WTC11 (cell line): ENCODE measurements around the gene ZNF710. TPM values are rescaled to one million over a fixed set of nuclear protein-coding genes. Genes with fewer than 3 reads are reported as not detected.

Experiments
- ATAC-seq: fragments of 200-7000 bp; cut with Tn5 transposase; 2 replicates; pipeline ENCODE4 v1.10.0; 2021; ENCODE audit warnings: mild to moderate bottlenecking, moderate library complexity
- CTCF ChIA-PET: fragments of 300-600 bp; sonication (Branson Sonifier 250); formaldehyde crosslinking; loops from one replicate; lab custom pipeline; 2021; ENCODE audit warnings: antibody characterized with exemption; lab: Charles Lee
- POLR2A ChIA-PET: fragments of 350-600 bp; sonication (Branson Sonifier 250); formaldehyde crosslinking; loops from one replicate; lab custom pipeline; 2021; ENCODE audit warnings: antibody characterized with exemption; lab: Charles Lee
- DNase-seq: peaks from one replicate; pipeline ENCODE4 v3.0.0; 2021; ENCODE audit warnings: low spot score
- H3K27ac Mint-ChIP-seq: 2 replicates; pipeline ENCODE4 v1.8.0; 2021; ENCODE audit warnings: mixed read lengths
- H3K27me3 Mint-ChIP-seq: 2 replicates; pipeline ENCODE4 v1.8.0; 2021; ENCODE audit warnings: low read depth, mild to moderate bottlenecking, moderate library complexity, mixed read lengths
- H3K36me3 Mint-ChIP-seq: 2 replicates; pipeline ENCODE4 v1.8.0; 2021; ENCODE audit warnings: mixed read lengths
- H3K4me1 Mint-ChIP-seq: 2 replicates; pipeline ENCODE4 v1.8.0; 2022; ENCODE audit warnings: mixed read lengths
- H3K4me3 Mint-ChIP-seq: 2 replicates; pipeline ENCODE4 v1.8.0; 2021; ENCODE audit warnings: mild to moderate bottlenecking, moderate library complexity, mixed read lengths
- H3K9me3 Mint-ChIP-seq: 2 replicates; pipeline ENCODE4 v1.8.0; 2021; ENCODE audit warnings: mixed read lengths
- ATF2 ChIP-seq: sonication (generic); formaldehyde crosslinking; IDR thresholded peaks from 2 replicates; pipeline ENCODE4 v1.8.1; 2022; ENCODE audit warnings: low read depth, missing genetic modification reagents, borderline replicate concordance
- ATF3 ChIP-seq: sonication (generic); formaldehyde crosslinking; conservative IDR thresholded peaks from 2 replicates; pipeline ENCODE4 v1.8.1; 2022; ENCODE audit warnings: mild to moderate bottlenecking, missing genetic modification reagents
- CBFB ChIP-seq: sonication (generic); formaldehyde crosslinking; IDR thresholded peaks from 2 replicates; pipeline ENCODE4 v1.8.1; 2022; ENCODE audit warnings: mild to moderate bottlenecking, low read depth, missing genetic modification reagents
- CREB1 ChIP-seq: sonication (generic); formaldehyde crosslinking; IDR thresholded peaks from 2 replicates; pipeline ENCODE4 v1.8.0; 2023; ENCODE audit warnings: mild to moderate bottlenecking, missing genetic modification reagents
- E2F4 ChIP-seq: sonication (generic); formaldehyde crosslinking; IDR thresholded peaks from 2 replicates; pipeline ENCODE4 v1.8.1; 2022; ENCODE audit warnings: low read depth, mild to moderate bottlenecking, moderate library complexity, missing genetic modification reagents, borderline replicate concordance
- ELF4 ChIP-seq: sonication (generic); formaldehyde crosslinking; IDR thresholded peaks from 2 replicates; pipeline ENCODE4 v1.8.1; 2022; ENCODE audit warnings: low read depth, mild to moderate bottlenecking, moderate library complexity, missing genetic modification reagents
- FOXP1 ChIP-seq: sonication (generic); formaldehyde crosslinking; IDR thresholded peaks from 2 replicates; pipeline ENCODE4 v1.8.0; 2022; ENCODE audit warnings: missing genetic modification reagents, mild to moderate bottlenecking, moderate library complexity, borderline replicate concordance
- GRHL2 ChIP-seq: fragments of 250-450 bp; sonication (Bioruptor Pico); IDR thresholded peaks from 2 replicates; pipeline ENCODE4 v1.8.0; 2022; ENCODE audit warnings: mild to moderate bottlenecking, moderate library complexity; ENCODE audit not compliant: insufficient replicate concordance, severe bottlenecking
- IRF1 ChIP-seq: sonication (generic); formaldehyde crosslinking; IDR thresholded peaks from 2 replicates; pipeline ENCODE4 v1.8.0; 2023; ENCODE audit warnings: missing genetic modification reagents
- JUN ChIP-seq: sonication (generic); formaldehyde crosslinking; IDR thresholded peaks from 2 replicates; pipeline ENCODE4 v1.8.0; 2023; ENCODE audit warnings: mild to moderate bottlenecking, missing genetic modification reagents
- MYBL2 ChIP-seq: sonication (generic); formaldehyde crosslinking; IDR thresholded peaks from 2 replicates; pipeline ENCODE4 v1.8.1; 2023; ENCODE audit warnings: mild to moderate bottlenecking, moderate library complexity, missing genetic modification reagents
- NFATC4 ChIP-seq: fragments of 250-450 bp; sonication (Bioruptor Pico); IDR thresholded peaks from 2 replicates; pipeline ENCODE4 v1.9.0; 2021; ENCODE audit warnings: mild to moderate bottlenecking
- PRRX2 ChIP-seq: fragments of 250-450 bp; sonication (Bioruptor Pico); IDR thresholded peaks from 2 replicates; pipeline ENCODE4 v1.8.0; 2021; ENCODE audit warnings: mild to moderate bottlenecking
- RELA ChIP-seq: sonication (generic); formaldehyde crosslinking; IDR thresholded peaks from 2 replicates; pipeline ENCODE4 v1.8.1; 2022; ENCODE audit warnings: missing genetic modification reagents, mild to moderate bottlenecking, borderline replicate concordance
- RORB ChIP-seq: fragments of 250-450 bp; sonication (Bioruptor Pico); IDR thresholded peaks from 2 replicates; pipeline ENCODE4 v1.9.0; 2021; ENCODE audit warnings: mild to moderate bottlenecking
- SMAD4 ChIP-seq: sonication (generic); formaldehyde crosslinking; IDR thresholded peaks from 2 replicates; pipeline ENCODE4 v1.8.0; 2022; ENCODE audit warnings: mild to moderate bottlenecking, missing genetic modification reagents
- USF2 ChIP-seq: sonication (generic); formaldehyde crosslinking; IDR thresholded peaks from 2 replicates; pipeline ENCODE4 v1.8.1; 2023; ENCODE audit warnings: mild to moderate bottlenecking, missing genetic modification reagents, moderate library complexity
- ZNF121 ChIP-seq: sonication (generic); formaldehyde crosslinking; IDR thresholded peaks from 2 replicates; pipeline ENCODE4 v1.8.0; 2023; ENCODE audit warnings: missing genetic modification reagents
- ZNF263 ChIP-seq: sonication (generic); formaldehyde crosslinking; IDR thresholded peaks from 2 replicates; pipeline ENCODE4 v1.8.1; 2022; ENCODE audit warnings: low read depth, mild to moderate bottlenecking, moderate library complexity, missing genetic modification reagents
- ZNF317 ChIP-seq: sonication (generic); formaldehyde crosslinking; IDR thresholded peaks from 2 replicates; pipeline ENCODE4 v1.8.1; 2023; ENCODE audit warnings: low read depth, mild to moderate bottlenecking, moderate library complexity, missing genetic modification reagents, borderline replicate concordance
- ZNF425 ChIP-seq: fragments of 250-450 bp; sonication (Bioruptor Pico); conservative IDR thresholded peaks from 2 replicates; pipeline ENCODE4 v1.9.0; 2021; ENCODE audit warnings: mild to moderate bottlenecking
- total RNA-seq: library from RNA; stranded (reverse); gene quantifications from 3 replicates; pipeline ENCODE4 v1.2.3, GENCODE V29; 2021

The ZNF710 gene
- total RNA-seq, 1 experiment from 2014 or later = 25.9 TPM

- no peak for TF ChIP-seq IRF1 (CRISPR knock-in tag)
- TF ChIP-seq ATF3 (CRISPR knock-in tag) = no peak
- no peak for TF ChIP-seq ELF4 (CRISPR knock-in tag)
- TF ChIP-seq ATF2 (CRISPR knock-in tag) = no peak
- no peak for TF ChIP-seq FOXP1 (CRISPR knock-in tag)
- no peak for TF ChIP-seq PRRX2
- no peak for TF ChIP-seq SMAD4 (CRISPR knock-in tag)
- no peak for TF ChIP-seq RORB (CRISPR knock-in tag)
- no peak for TF ChIP-seq ZNF425 (CRISPR knock-in tag)
- no peak for TF ChIP-seq JUN (CRISPR knock-in tag)
- TF ChIP-seq CREB1 = no peak
Observed at GRCh38 chr15:90018216-90018831, 17.2 kb downstream of the ZNF710 start (continued).

GRCh38 chr15:90019611-90020010 lies 18.5 kb downstream of the ZNF710 start:
- H3K27ac Mint-ChIP-seq = no peak overlapping the region
- DNase-seq (no peak), ATAC-seq (peak; percentile 35; the same call in 1 of the 2 replicates)
- ChIA-PET POLR2A (interaction anchor here (0.6 to 0.7 kb wide), 2 partner anchors 11 to 28 kb away, joined by 3 read pairs; no protein-coding TSS in a partner anchor), CTCF (interaction anchor here (1.5 kb wide), 1 partner anchor 48 kb away, joined by 4 read pairs; no protein-coding TSS in a partner anchor)
- H3K9me3 Mint-ChIP-seq = no peaks in the 10 kb centered on the region
- TF ChIP-seq ZNF121 (CRISPR knock-in tag) (0 out of 2 replicates have a peak, but pooled peaks have one; percentile 20), CBFB (CRISPR knock-in tag) (no peak), MYBL2 (no peak), RELA (no peak), GRHL2 (CRISPR knock-in tag) (no peak), ZNF263 (CRISPR knock-in tag) (no peak), PRRX2 (no peak)
- no peak overlapping the region for H3K4me3 Mint-ChIP-seq
- H3K4me1 Mint-ChIP-seq = peaks cover 41% of the 10 kb centered on the region
- H3K27me3 Mint-ChIP-seq = no peaks in the 10 kb centered on the region
- no peaks in the 10 kb centered on the region for H3K36me3 Mint-ChIP-seq

GRCh38 chr15:90020021-90020735 lies 19.1 kb downstream of the ZNF710 start:
- ChIA-PET CTCF (interaction anchor here (1.5 kb wide), 1 partner anchor 49 kb away, joined by 4 read pairs; no protein-coding TSS in a partner anchor), POLR2A (interaction anchor here (0.6 to 0.7 kb wide), 4 partner anchors 11 to 153 kb away, joined by 3 to 11 read pairs (median 4); no protein-coding TSS in a partner anchor)
- H3K27ac Mint-ChIP-seq = no peak overlapping the region
- peaks cover 45% of the 10 kb centered on the region for H3K4me1 Mint-ChIP-seq
- no peak overlapping the region for H3K4me3 Mint-ChIP-seq
- no peaks in the 10 kb centered on the region for H3K9me3 Mint-ChIP-seq
- no peaks in the 10 kb centered on the region for H3K36me3 Mint-ChIP-seq
- DNase-seq = no peak
- no peak for ATAC-seq
- no peaks in the 10 kb centered on the region for H3K27me3 Mint-ChIP-seq
- TF ChIP-seq ZNF317 (CRISPR knock-in tag) (no peak), GRHL2 (CRISPR knock-in tag) (no peak), USF2 (CRISPR knock-in tag) (no peak), NFATC4 (CRISPR knock-in tag) (no peak), E2F4 (no peak)
